Measurements from ENCODE around the gene NINJ2.

- TF ChIP-seq CTCF (IDR thresholded peaks at IDR 0.05; ENCODE audit: low read depth, low read length), result no peak
- TF ChIP-seq EZH2phosphoT487 (IDR thresholded peaks at IDR 0.05; ENCODE audit: low read depth), result no peak
Measured at GRCh38 chr12:632102-632696, 31.0 kb downstream of the NINJ2 start.

Data from OCI-LY3 (cell line).